ENCODE data around the gene C11orf68.

C11orf68 gene

DNA sequence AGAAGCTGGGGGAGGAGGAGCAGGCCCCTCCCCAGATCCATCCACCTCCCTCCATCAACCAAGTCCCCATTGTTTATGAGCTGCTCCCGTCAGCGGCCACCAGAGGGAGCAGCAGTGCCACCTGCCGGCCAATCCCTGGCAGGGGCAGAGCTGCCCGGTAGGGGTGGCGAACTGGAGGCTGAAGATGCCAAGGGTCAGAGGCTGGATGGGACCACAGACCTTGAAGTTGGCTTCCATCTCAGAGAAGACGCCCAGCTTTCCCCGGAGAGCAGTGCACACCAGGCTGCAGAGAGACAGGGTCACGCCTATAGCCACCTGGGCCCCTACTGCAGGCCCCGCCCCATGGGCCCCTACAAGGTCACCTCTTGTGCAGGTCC, 34.2 kb downstream of the C11orf68 start:
- no peak overlapping the region for H3K4me3 ChIP-seq (ENCODE audit: low read length)
- H4K8ac ChIP-seq (ENCODE audit: low read depth, low read length): no peak overlapping the region
- H3K4me2 ChIP-seq (ENCODE audit: low read length): no peak overlapping the region
- no peak overlapping the region for H3K27ac ChIP-seq (ENCODE audit: low read depth, low read length)
- no peak overlapping the region for H4K5ac ChIP-seq (ENCODE audit: low read length)
- H3K4me1 ChIP-seq (ENCODE audit: control insufficient read depth, low read depth, low read length): peaks cover 6% of the 10 kb centered on the region
- peaks cover 3% of the 10 kb centered on the region for H3K79me2 ChIP-seq (ENCODE audit: control insufficient read depth, insufficient read depth, low read length)
- peak; percentile 83 for DNase-seq
- no peak overlapping the region for H3K18ac ChIP-seq (ENCODE audit: low read length)
- H3K4ac ChIP-seq (ENCODE audit: low read depth, low read length): no peak overlapping the region
- no peak overlapping the region for H2BK15ac ChIP-seq (replicated peaks; ENCODE audit: low read depth)
- no peak overlapping the region for H3K23ac ChIP-seq (ENCODE audit: low read length)
- H3K56ac ChIP-seq (ENCODE audit: low read length): no peak overlapping the region
- H2BK5ac ChIP-seq (ENCODE audit: low read length): no peak overlapping the region
- no peak overlapping the region for H2AK5ac ChIP-seq (ENCODE audit: low read length)
- no peak overlapping the region for H2BK120ac ChIP-seq (ENCODE audit: low read depth, low read length)
- H3K36me3 ChIP-seq (ENCODE audit: control insufficient read depth, insufficient read depth, low read length): peaks cover 14% of the 10 kb centered on the region
- H3K79me1 ChIP-seq (ENCODE audit: low read length): peaks cover 9% of the 10 kb centered on the region
- H3K9ac ChIP-seq (ENCODE audit: low read length): no peak overlapping the region
- WGBS (ENCODE audit: extremely low coverage, insufficient coverage, low lambda C conversion rate): no CpG with 5 or more reads among the region's 9 CpGs
- H3K27me3 ChIP-seq (ENCODE audit: insufficient read depth, low read length, poor library complexity): no peaks in the 10 kb centered on the region

DNA sequence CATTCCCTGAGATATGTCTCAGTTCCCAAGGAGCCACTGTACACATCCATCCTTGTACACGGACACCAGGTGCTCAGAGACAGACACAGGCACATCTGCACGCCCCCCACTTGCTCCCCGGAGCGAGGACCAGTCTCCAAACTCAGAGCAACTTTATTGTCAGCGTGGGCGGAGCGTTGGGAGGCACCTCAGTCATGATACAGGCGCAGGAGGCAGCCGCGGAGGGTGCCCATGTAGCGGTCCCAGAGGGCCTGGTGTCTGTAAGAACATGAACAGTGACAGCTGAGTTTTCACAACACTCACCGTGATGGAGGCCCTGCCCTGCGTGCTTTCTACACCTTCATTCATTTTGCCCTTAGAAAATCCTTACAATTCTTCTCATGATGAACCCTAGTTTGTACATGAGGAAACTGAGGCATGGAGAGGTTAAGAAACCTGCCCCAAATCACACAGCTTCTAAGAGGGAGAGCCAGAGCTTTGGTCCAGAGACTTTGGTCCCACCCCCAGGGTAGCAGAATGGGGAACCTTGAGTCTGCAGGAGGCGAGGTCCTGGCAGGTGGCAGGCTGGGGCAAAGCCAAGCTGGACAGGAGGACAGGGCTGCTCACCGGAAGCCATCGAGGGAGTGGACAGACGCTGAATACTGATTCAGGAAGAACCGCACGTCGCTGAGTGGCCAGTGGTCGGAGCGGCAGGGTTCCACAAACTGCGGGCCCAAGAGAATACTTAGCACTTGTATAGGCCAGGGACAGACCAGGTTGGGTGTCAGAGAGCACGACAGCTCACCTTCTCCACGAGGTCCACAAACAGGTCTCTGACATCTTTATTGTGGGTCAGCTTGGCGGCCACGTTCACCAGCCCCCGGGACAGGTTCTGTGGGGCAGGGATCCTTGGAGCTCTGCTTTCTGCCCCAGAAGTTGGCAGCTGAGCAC, 34.8 kb downstream of the C11orf68 start:
- no peak overlapping the region for H2AK5ac ChIP-seq (ENCODE audit: low read length)
- no peak overlapping the region for H4K8ac ChIP-seq (ENCODE audit: low read depth, low read length)
- peaks cover 9% of the 10 kb centered on the region for H3K79me1 ChIP-seq (ENCODE audit: low read length)
- H3K4me3 ChIP-seq (ENCODE audit: low read length): no peak overlapping the region
- no peak overlapping the region for H3K4me2 ChIP-seq (ENCODE audit: low read length)
- no peak overlapping the region for H3K56ac ChIP-seq (ENCODE audit: low read length)
- no peak overlapping the region for H2BK5ac ChIP-seq (ENCODE audit: low read length)
- no peak overlapping the region for H3K27ac ChIP-seq (ENCODE audit: low read depth, low read length)
- no peak overlapping the region for H2BK120ac ChIP-seq (ENCODE audit: low read depth, low read length)
- WGBS (ENCODE audit: extremely low coverage, insufficient coverage, low lambda C conversion rate): no CpG with 5 or more reads among the region's 28 CpGs
- peaks cover 4% of the 10 kb centered on the region for H3K4me1 ChIP-seq (ENCODE audit: control insufficient read depth, low read depth, low read length)
- peaks cover 14% of the 10 kb centered on the region for H3K36me3 ChIP-seq (ENCODE audit: control insufficient read depth, insufficient read depth, low read length)
- no peaks in the 10 kb centered on the region for H3K27me3 ChIP-seq (ENCODE audit: insufficient read depth, low read length, poor library complexity)
- H3K18ac ChIP-seq (ENCODE audit: low read length): no peak overlapping the region
- H3K23ac ChIP-seq (ENCODE audit: low read length): no peak overlapping the region
- H3K79me2 ChIP-seq (ENCODE audit: control insufficient read depth, insufficient read depth, low read length): peaks cover 3% of the 10 kb centered on the region
- H3K4ac ChIP-seq (ENCODE audit: low read depth, low read length): no peak overlapping the region
- no peak overlapping the region for H2BK15ac ChIP-seq (replicated peaks; ENCODE audit: low read depth)
- H4K5ac ChIP-seq (ENCODE audit: low read length): no peak overlapping the region
- no peak for DNase-seq
- H3K9ac ChIP-seq (ENCODE audit: low read length): no peak overlapping the region

DNA sequence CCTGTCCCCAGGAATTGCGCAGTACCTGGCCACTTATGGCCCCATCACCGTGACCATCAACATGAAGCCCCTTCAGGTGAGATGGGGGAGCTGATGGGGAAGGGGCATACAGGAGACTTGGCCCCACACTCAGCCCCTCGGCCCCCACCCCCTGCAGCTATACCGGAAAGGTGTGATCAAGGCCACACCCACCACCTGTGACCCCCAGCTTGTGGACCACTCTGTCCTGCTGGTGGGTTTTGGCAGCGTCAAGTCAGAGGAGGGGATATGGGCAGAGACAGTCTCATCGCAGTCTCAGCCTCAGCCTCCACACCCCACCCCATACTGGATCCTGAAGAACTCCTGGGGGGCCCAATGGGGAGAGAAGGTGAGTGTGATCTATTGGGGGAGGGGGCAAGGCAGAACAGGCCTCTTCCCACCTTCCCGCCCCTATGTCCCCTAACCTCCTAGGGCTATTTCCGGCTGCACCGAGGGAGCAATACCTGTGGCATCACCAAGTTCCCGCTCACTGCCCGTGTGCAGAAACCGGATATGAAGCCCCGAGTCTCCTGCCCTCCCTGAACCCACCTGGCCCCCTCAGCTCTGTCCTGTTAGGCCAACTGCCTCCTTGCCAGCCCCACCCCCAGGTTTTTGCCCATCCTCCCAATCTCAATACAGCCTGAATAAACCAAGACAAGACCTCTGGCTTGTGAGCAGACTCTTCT, 35.7 kb downstream of the C11orf68 start:
- H3K18ac ChIP-seq (ENCODE audit: low read length): no peak overlapping the region
- H3K79me2 ChIP-seq (ENCODE audit: control insufficient read depth, insufficient read depth, low read length): peaks cover 3% of the 10 kb centered on the region
- peaks cover 14% of the 10 kb centered on the region for H3K36me3 ChIP-seq (ENCODE audit: control insufficient read depth, insufficient read depth, low read length)

DNA sequence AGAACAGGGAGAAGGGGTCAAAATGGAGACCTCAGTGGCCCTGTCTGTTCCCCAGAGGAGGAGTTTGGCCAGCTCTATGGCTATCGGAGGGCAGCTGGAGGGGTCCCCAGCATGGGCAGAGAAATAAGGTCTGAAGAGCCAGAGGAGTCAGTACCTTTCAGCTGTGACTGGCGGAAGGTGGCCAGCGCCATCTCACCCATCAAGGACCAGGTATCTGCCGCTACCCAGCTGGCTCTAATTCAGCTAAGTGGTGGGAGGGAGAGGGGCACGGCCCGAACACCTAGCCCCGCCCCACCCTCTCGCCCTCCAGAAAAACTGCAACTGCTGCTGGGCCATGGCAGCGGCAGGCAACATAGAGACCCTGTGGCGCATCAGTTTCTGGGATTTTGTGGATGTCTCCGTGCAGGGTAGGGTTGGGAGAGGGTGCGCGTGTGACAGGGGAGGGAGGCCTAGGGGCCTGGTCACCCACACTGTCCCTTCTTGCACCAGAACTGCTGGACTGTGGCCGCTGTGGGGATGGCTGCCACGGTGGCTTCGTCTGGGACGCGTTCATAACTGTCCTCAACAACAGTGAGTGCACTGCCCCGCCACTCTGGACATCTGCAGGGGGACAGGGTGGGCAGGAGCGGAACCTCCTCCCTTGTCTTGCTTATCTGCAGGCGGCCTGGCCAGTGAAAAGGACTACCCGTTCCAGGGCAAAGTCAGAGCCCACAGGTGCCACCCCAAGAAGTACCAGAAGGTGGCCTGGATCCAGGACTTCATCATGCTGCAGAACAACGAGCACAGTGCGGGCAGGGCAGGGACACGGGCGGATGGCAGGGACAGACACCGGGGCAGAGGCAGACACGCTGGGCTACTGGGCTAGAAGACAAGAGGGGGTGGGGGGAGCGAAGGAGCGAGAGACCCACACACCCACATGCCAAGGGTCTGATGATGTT, 36.5 kb downstream of the C11orf68 start:
- Histone ChIP-seq H3K56ac (ENCODE audit: low read length) (no peak overlapping the region), H3K4me1 (ENCODE audit: control insufficient read depth, low read depth, low read length) (peaks cover under 1% of the 10 kb centered on the region), H3K9ac (ENCODE audit: low read length) (no peak overlapping the region), H3K79me2 (ENCODE audit: control insufficient read depth, insufficient read depth, low read length) (peaks cover 1% of the 10 kb centered on the region), H2BK15ac (replicated peaks; ENCODE audit: low read depth) (no peak overlapping the region), H2BK5ac (ENCODE audit: low read length) (no peak overlapping the region), H3K27me3 (ENCODE audit: insufficient read depth, low read length, poor library complexity) (no peaks in the 10 kb centered on the region), H3K23ac (ENCODE audit: low read length) (no peak overlapping the region), H4K8ac (ENCODE audit: low read depth, low read length) (no peak overlapping the region), H3K18ac (ENCODE audit: low read length) (no peak overlapping the region), H3K27ac (ENCODE audit: low read depth, low read length) (no peak overlapping the region), H2BK120ac (ENCODE audit: low read depth, low read length) (no peak overlapping the region), H3K79me1 (ENCODE audit: low read length) (peaks cover 5% of the 10 kb centered on the region), H3K4ac (ENCODE audit: low read depth, low read length) (no peak overlapping the region), H3K4me3 (ENCODE audit: low read length) (no peak overlapping the region), H3K4me2 (ENCODE audit: low read length) (no peak overlapping the region), H4K5ac (ENCODE audit: low read length) (no peak overlapping the region), H3K36me3 (ENCODE audit: control insufficient read depth, insufficient read depth, low read length) (peaks cover 14% of the 10 kb centered on the region), H2AK5ac (ENCODE audit: low read length) (no peak overlapping the region)
- no CpG with 5 or more reads among the region's 30 CpGs for WGBS (ENCODE audit: extremely low coverage, insufficient coverage, low lambda C conversion rate)
- no peak for DNase-seq

More for the DNA sequence above, 35.7 kb downstream of the C11orf68 start:
- Histone ChIP-seq H3K27me3 (ENCODE audit: insufficient read depth, low read length, poor library complexity) (no peaks in the 10 kb centered on the region), H2BK5ac (ENCODE audit: low read length) (no peak overlapping the region), H3K23ac (ENCODE audit: low read length) (no peak overlapping the region), H3K27ac (ENCODE audit: low read depth, low read length) (no peak overlapping the region), H3K56ac (ENCODE audit: low read length) (no peak overlapping the region), H3K79me1 (ENCODE audit: low read length) (peaks cover 9% of the 10 kb centered on the region), H3K4me3 (ENCODE audit: low read length) (no peak overlapping the region), H3K4me2 (ENCODE audit: low read length) (no peak overlapping the region), H3K9ac (ENCODE audit: low read length) (no peak overlapping the region), H3K4ac (ENCODE audit: low read depth, low read length) (no peak overlapping the region), H4K8ac (ENCODE audit: low read depth, low read length) (no peak overlapping the region), H2AK5ac (ENCODE audit: low read length) (no peak overlapping the region), H2BK15ac (replicated peaks; ENCODE audit: low read depth) (no peak overlapping the region), H3K4me1 (ENCODE audit: control insufficient read depth, low read depth, low read length) (peaks cover 3% of the 10 kb centered on the region), H2BK120ac (ENCODE audit: low read depth, low read length) (no peak overlapping the region), H4K5ac (ENCODE audit: low read length) (no peak overlapping the region)
- DNase-seq: no peak
- no CpG with 5 or more reads among the region's 13 CpGs for WGBS (ENCODE audit: extremely low coverage, insufficient coverage, low lambda C conversion rate)

DNA sequence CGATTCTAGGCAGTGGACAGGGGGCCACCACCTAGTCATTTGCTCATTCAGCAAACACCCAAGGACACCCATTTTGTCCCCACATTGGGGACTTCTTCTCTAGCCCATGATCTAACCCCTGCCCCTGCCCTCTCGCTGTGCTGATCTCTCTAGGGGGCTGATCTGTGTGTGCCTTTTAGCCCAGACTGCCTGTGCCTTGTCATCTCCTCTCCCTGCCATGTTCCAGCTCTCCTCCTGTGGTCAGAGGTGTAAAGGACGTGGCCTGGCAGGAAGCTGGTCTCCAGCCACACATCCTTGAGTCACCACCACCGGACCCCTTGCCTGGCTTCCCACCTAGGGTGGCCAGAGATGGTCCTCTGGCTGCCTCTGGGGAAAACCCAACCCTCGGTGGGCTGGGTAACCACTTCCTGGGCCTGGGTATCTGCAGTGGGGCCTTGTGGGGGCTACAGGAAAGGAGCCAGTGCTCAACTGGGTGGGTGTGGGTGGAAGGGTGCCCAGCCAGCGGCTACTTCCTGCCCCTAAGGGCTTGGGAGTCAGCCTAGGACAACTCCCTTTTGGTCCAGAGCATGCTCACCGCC, 37.9 kb downstream of the C11orf68 start:
- Histone ChIP-seq H3K18ac (ENCODE audit: low read length) (no peak overlapping the region), H2BK15ac (replicated peaks; ENCODE audit: low read depth) (no peak overlapping the region), H3K36me3 (ENCODE audit: control insufficient read depth, insufficient read depth, low read length) (peaks cover 14% of the 10 kb centered on the region), H3K27ac (ENCODE audit: low read depth, low read length) (no peak overlapping the region), H4K5ac (ENCODE audit: low read length) (no peak overlapping the region), H3K4me3 (ENCODE audit: low read length) (no peak overlapping the region), H3K79me1 (ENCODE audit: low read length) (peaks cover 2% of the 10 kb centered on the region), H3K23ac (ENCODE audit: low read length) (no peak overlapping the region), H3K56ac (ENCODE audit: low read length) (no peak overlapping the region), H3K27me3 (ENCODE audit: insufficient read depth, low read length, poor library complexity) (no peaks in the 10 kb centered on the region), H3K9ac (ENCODE audit: low read length) (no peak overlapping the region), H3K4me1 (ENCODE audit: control insufficient read depth, low read depth, low read length) (no peaks in the 10 kb centered on the region), H3K4me2 (ENCODE audit: low read length) (no peak overlapping the region), H2AK5ac (ENCODE audit: low read length) (no peak overlapping the region), H3K4ac (ENCODE audit: low read depth, low read length) (no peak overlapping the region), H3K79me2 (ENCODE audit: control insufficient read depth, insufficient read depth, low read length) (no peaks in the 10 kb centered on the region), H4K8ac (ENCODE audit: low read depth, low read length) (no peak overlapping the region), H2BK5ac (ENCODE audit: low read length) (no peak overlapping the region), H2BK120ac (ENCODE audit: low read depth, low read length) (no peak overlapping the region)
- DNase-seq: no peak
- WGBS (ENCODE audit: extremely low coverage, insufficient coverage, low lambda C conversion rate): no CpG with 5 or more reads among the region's 7 CpGs

All from mesendoderm (in vitro differentiated cells).